Calu3 (cell line): ENCODE data around the gene CLCN4. TPM values are rescaled to one million over a fixed set of nuclear protein-coding genes. Genes with fewer than 3 reads are reported as not detected.

Experiments
- BruUV-seq: library from RNA; stranded (reverse); fragments of 400-500 nt; replicated peaks from 2 replicates; lab custom pipeline; 2021; lab: Mats Ljungman, UMichigan
- CTCF ChIA-PET: fragments of 300-600 bp; sonication (Branson Sonifier 250); formaldehyde crosslinking; loops from one replicate; lab custom pipeline; 2022; ENCODE audit warnings: antibody characterized with exemption; lab: Charles Lee
- DNase-seq: peaks from one replicate; pipeline ENCODE4 v3.0.0; 2022
- H3K27ac Mint-ChIP-seq: one replicate; pipeline ENCODE4 v1.8.0; 2022; ENCODE audit warnings: mixed read lengths; ENCODE audit not compliant: unreplicated experiment
- H3K27me3 Mint-ChIP-seq: one replicate; pipeline ENCODE4 v1.8.0; 2022; ENCODE audit warnings: mixed read lengths; ENCODE audit not compliant: unreplicated experiment
- H3K36me3 Mint-ChIP-seq: one replicate; pipeline ENCODE4 v1.8.0; 2022; ENCODE audit warnings: mild to moderate bottlenecking, moderate library complexity, mixed read lengths; ENCODE audit not compliant: insufficient read depth, unreplicated experiment
- H3K4me1 Mint-ChIP-seq: one replicate; pipeline ENCODE4 v1.8.0; 2022; ENCODE audit warnings: mild to moderate bottlenecking, low read depth, mixed read lengths; ENCODE audit not compliant: unreplicated experiment
- H3K4me3 Mint-ChIP-seq: one replicate; pipeline ENCODE4 v1.8.0; 2022; ENCODE audit warnings: mild to moderate bottlenecking, low read depth, moderate library complexity, mixed read lengths; ENCODE audit not compliant: unreplicated experiment
- H3K9me3 Mint-ChIP-seq: one replicate; pipeline ENCODE4 v1.8.0; 2022; ENCODE audit warnings: low read depth, mixed read lengths; ENCODE audit not compliant: unreplicated experiment
- CTCF ChIP-seq: fragments of 200-600 bp; IDR thresholded peaks from one replicate; pipeline ENCODE4 v1.8.0; 2022; ENCODE audit warnings: antibody characterized with exemption; ENCODE audit not compliant: unreplicated experiment
- intact Hi-C: fragments of 100-400 bp; cut with micrococcal nuclease; formaldehyde crosslinking; loops from one replicate; pipeline ENCODE4 v1.10.0; 2022; ENCODE audit not compliant: unreplicated experiment
- total RNA-seq: library from RNA; stranded (reverse); gene quantifications from 2 replicates; pipeline ENCODE4 v1.2.3, GENCODE V29; 2022

Gene CLCN4
- total RNA-seq, 1 experiment from 2014 or later, result 13.3 TPM

- H3K27ac Mint-ChIP-seq, result no peak overlapping the region
- CTCF ChIA-PET, result no interaction called here
- no peak for TF ChIP-seq CTCF
- intact Hi-C loops, result no loop called here
- H3K27me3 Mint-ChIP-seq, result no peaks in the 10 kb centered on the region
- no peak for DNase-seq
- BruUV-seq, result no TSS peak
- H3K4me1 Mint-ChIP-seq, result peaks cover 29% of the 10 kb centered on the region
- H3K9me3 Mint-ChIP-seq, result no peaks in the 10 kb centered on the region
- H3K4me3 Mint-ChIP-seq, result no peak overlapping the region
- peaks cover 5% of the 10 kb centered on the region for H3K36me3 Mint-ChIP-seq
Observed at GRCh38 chrX:10176121-10177003, 19.6 kb downstream of the CLCN4 start.

GRCh38 chrX:10177004-10177396, 20.2 kb downstream of the CLCN4 start:
- CTCF ChIA-PET, result no interaction called here
- peaks cover 29% of the 10 kb centered on the region for H3K4me1 Mint-ChIP-seq

GRCh38 chrX:10177601-10178000, 20.8 kb downstream of the CLCN4 start:
- no peak for DNase-seq
- no peak for TF ChIP-seq CTCF
- no peaks in the 10 kb centered on the region for H3K27me3 Mint-ChIP-seq
- no TSS peak for BruUV-seq
- H3K36me3 Mint-ChIP-seq, result peaks cover 5% of the 10 kb centered on the region
- H3K4me1 Mint-ChIP-seq, result peaks cover 23% of the 10 kb centered on the region
- no peaks in the 10 kb centered on the region for H3K9me3 Mint-ChIP-seq
- no peak overlapping the region for H3K27ac Mint-ChIP-seq
- CTCF ChIA-PET, result no interaction called here
- intact Hi-C loops, result no loop called here
- no peak overlapping the region for H3K4me3 Mint-ChIP-seq

More at GRCh38 chrX:10177004-10177396, 20.2 kb downstream of the CLCN4 start:
- H3K36me3 Mint-ChIP-seq, result peaks cover 5% of the 10 kb centered on the region
- DNase-seq, result no peak
- no peak overlapping the region for H3K4me3 Mint-ChIP-seq
- no TSS peak for BruUV-seq
- no peaks in the 10 kb centered on the region for H3K27me3 Mint-ChIP-seq
- H3K27ac Mint-ChIP-seq, result no peak overlapping the region
- intact Hi-C loops, result no loop called here
- H3K9me3 Mint-ChIP-seq, result no peaks in the 10 kb centered on the region
- TF ChIP-seq CTCF, result no peak

- CTCF ChIA-PET, result no interaction called here
- peaks cover 5% of the 10 kb centered on the region for H3K36me3 Mint-ChIP-seq
- intact Hi-C loops, result no loop called here
Observed at GRCh38 chrX:10178866-10179463, 22.2 kb downstream of the CLCN4 start.

More at GRCh38 chrX:10178866-10179463, 22.2 kb downstream of the CLCN4 start:
- no peaks in the 10 kb centered on the region for H3K27me3 Mint-ChIP-seq
- no peak for DNase-seq
- peaks cover 10% of the 10 kb centered on the region for H3K4me1 Mint-ChIP-seq
- H3K9me3 Mint-ChIP-seq, result no peaks in the 10 kb centered on the region
- H3K4me3 Mint-ChIP-seq, result no peak overlapping the region
- no TSS peak for BruUV-seq
- TF ChIP-seq CTCF, result no peak
- no peak overlapping the region for H3K27ac Mint-ChIP-seq
